ENCODE measurements around the gene RNF168.
"Not testable (repeated sequence)": the region's sequence is repeated elsewhere in the genome, so short reads cannot be mapped to it uniquely, and the experiment has no call there.

RNF168 gene

GRCh38 chr3:196423044-196423781 is 80.4 kb downstream of the RNF168 start:
- no peak for TF ChIP-seq CTCF (conservative IDR thresholded peaks at IDR 0.05; ENCODE audit: low read depth, low read length)
- H3K4me3 ChIP-seq (ENCODE audit: low read depth, low read length): no peak overlapping the region
- DNase-seq (ENCODE audit: low read depth): no peak

GRCh38 chr3:196421668-196422067 is 81.9 kb downstream of the RNF168 start:
- H3K4me3 ChIP-seq (ENCODE audit: low read depth, low read length); DNase-seq (ENCODE audit: low read depth): not testable (repeated sequence)

- DNase-seq (ENCODE audit: low read depth): no peak
- no peak for TF ChIP-seq CTCF (conservative IDR thresholded peaks at IDR 0.05; ENCODE audit: low read depth, low read length)
- H3K4me3 ChIP-seq (ENCODE audit: low read depth, low read length): no peak overlapping the region
Measured at GRCh38 chr3:196419386-196419785, 84.2 kb downstream of the RNF168 start.

Measured in choroid plexus epithelial cell (primary cell).